ENCODE data around the gene CD36.

Gene CD36

GRCh38 chr7:80637454-80637853, 988 bp upstream of the CD36 start:
- no peaks in the 10 kb centered on the region for H3K27me3 ChIP-seq (ENCODE audit: insufficient read depth, low read length)
- H3K27ac ChIP-seq (ENCODE audit: low read depth, low read length) = no peak overlapping the region
- no peaks in the 10 kb centered on the region for H3K36me3 ChIP-seq (ENCODE audit: insufficient read depth, low read length)
- peaks cover 30% of the 10 kb centered on the region for H3K4me1 ChIP-seq (ENCODE audit: control insufficient read depth, insufficient read depth, low read length, unreplicated experiment)
- no peak overlapping the region for H3K4me3 ChIP-seq (ENCODE audit: low read depth, low read length)
- H2AFZ ChIP-seq (ENCODE audit: low read length, unreplicated experiment) = no peak overlapping the region
- no peaks in the 10 kb centered on the region for H3K79me2 ChIP-seq (ENCODE audit: control insufficient read depth, insufficient read depth, low read length, unreplicated experiment)

- Histone ChIP-seq H3K4me1 (ENCODE audit: control insufficient read depth, insufficient read depth, low read length, unreplicated experiment) (peaks cover 27% of the 10 kb centered on the region), H3K79me2 (ENCODE audit: control insufficient read depth, insufficient read depth, low read length, unreplicated experiment) (no peaks in the 10 kb centered on the region), H3K27me3 (ENCODE audit: insufficient read depth, low read length) (no peaks in the 10 kb centered on the region), H2AFZ (ENCODE audit: low read length, unreplicated experiment) (no peak overlapping the region), H3K36me3 (ENCODE audit: insufficient read depth, low read length) (no peaks in the 10 kb centered on the region), H3K4me3 (ENCODE audit: low read depth, low read length) (no peak overlapping the region), H3K27ac (ENCODE audit: low read depth, low read length) (no peak overlapping the region)
These were observed 569 bp downstream of the CD36 start for GRCh38 chr7:80639011-80639410.

- Histone ChIP-seq H3K4me1 (ENCODE audit: control insufficient read depth, insufficient read depth, low read length, unreplicated experiment) (peaks cover 14% of the 10 kb centered on the region), H3K27ac (ENCODE audit: low read depth, low read length) (no peak overlapping the region), H3K36me3 (ENCODE audit: insufficient read depth, low read length) (no peaks in the 10 kb centered on the region), H3K4me3 (ENCODE audit: low read depth, low read length) (no peak overlapping the region), H3K27me3 (ENCODE audit: insufficient read depth, low read length) (no peaks in the 10 kb centered on the region), H2AFZ (ENCODE audit: low read length, unreplicated experiment) (no peak overlapping the region), H3K79me2 (ENCODE audit: control insufficient read depth, insufficient read depth, low read length, unreplicated experiment) (no peaks in the 10 kb centered on the region)
These were observed 2.4 kb downstream of the CD36 start for GRCh38 chr7:80640846-80641245.

GRCh38 chr7:80641548-80641947, 3.1 kb downstream of the CD36 start:
- H3K79me2 ChIP-seq (ENCODE audit: control insufficient read depth, insufficient read depth, low read length, unreplicated experiment) = no peaks in the 10 kb centered on the region
- H3K27me3 ChIP-seq (ENCODE audit: insufficient read depth, low read length) = no peaks in the 10 kb centered on the region
- H3K4me3 ChIP-seq (ENCODE audit: low read depth, low read length) = no peak overlapping the region
- no peak overlapping the region for H3K27ac ChIP-seq (ENCODE audit: low read depth, low read length)
- no peaks in the 10 kb centered on the region for H3K36me3 ChIP-seq (ENCODE audit: insufficient read depth, low read length)
- no peak overlapping the region for H2AFZ ChIP-seq (ENCODE audit: low read length, unreplicated experiment)
- H3K4me1 ChIP-seq (ENCODE audit: control insufficient read depth, insufficient read depth, low read length, unreplicated experiment) = peaks cover 12% of the 10 kb centered on the region

GRCh38 chr7:80642871-80643270, 4.4 kb downstream of the CD36 start:
- peaks cover 12% of the 10 kb centered on the region for H3K4me1 ChIP-seq (ENCODE audit: control insufficient read depth, insufficient read depth, low read length, unreplicated experiment)
- no peaks in the 10 kb centered on the region for H3K36me3 ChIP-seq (ENCODE audit: insufficient read depth, low read length)
- no peak overlapping the region for H2AFZ ChIP-seq (ENCODE audit: low read length, unreplicated experiment)
- no peaks in the 10 kb centered on the region for H3K27me3 ChIP-seq (ENCODE audit: insufficient read depth, low read length)
- no peak overlapping the region for H3K27ac ChIP-seq (ENCODE audit: low read depth, low read length)
- H3K79me2 ChIP-seq (ENCODE audit: control insufficient read depth, insufficient read depth, low read length, unreplicated experiment) = no peaks in the 10 kb centered on the region
- no peak overlapping the region for H3K4me3 ChIP-seq (ENCODE audit: low read depth, low read length)

GRCh38 chr7:80643336-80643915, 5.0 kb downstream of the CD36 start:
- H3K4me1 ChIP-seq (ENCODE audit: control insufficient read depth, insufficient read depth, low read length, unreplicated experiment) = peaks cover 12% of the 10 kb centered on the region
- no peaks in the 10 kb centered on the region for H3K79me2 ChIP-seq (ENCODE audit: control insufficient read depth, insufficient read depth, low read length, unreplicated experiment)
- no peak overlapping the region for H2AFZ ChIP-seq (ENCODE audit: low read length, unreplicated experiment)
- no peaks in the 10 kb centered on the region for H3K27me3 ChIP-seq (ENCODE audit: insufficient read depth, low read length)
- no peak overlapping the region for H3K4me3 ChIP-seq (ENCODE audit: low read depth, low read length)
- H3K27ac ChIP-seq (ENCODE audit: low read depth, low read length) = no peak overlapping the region
- H3K36me3 ChIP-seq (ENCODE audit: insufficient read depth, low read length) = no peaks in the 10 kb centered on the region

GRCh38 chr7:80644054-80644453, 5.6 kb downstream of the CD36 start:
- Histone ChIP-seq H3K79me2 (ENCODE audit: control insufficient read depth, insufficient read depth, low read length, unreplicated experiment) (no peaks in the 10 kb centered on the region), H2AFZ (ENCODE audit: low read length, unreplicated experiment) (no peak overlapping the region), H3K27me3 (ENCODE audit: insufficient read depth, low read length) (no peaks in the 10 kb centered on the region), H3K4me1 (ENCODE audit: control insufficient read depth, insufficient read depth, low read length, unreplicated experiment) (peaks cover 12% of the 10 kb centered on the region), H3K27ac (ENCODE audit: low read depth, low read length) (no peak overlapping the region), H3K36me3 (ENCODE audit: insufficient read depth, low read length) (no peaks in the 10 kb centered on the region), H3K4me3 (ENCODE audit: low read depth, low read length) (no peak overlapping the region)

- no peaks in the 10 kb centered on the region for H3K36me3 ChIP-seq (ENCODE audit: insufficient read depth, low read length)
- no peak overlapping the region for H3K4me3 ChIP-seq (ENCODE audit: low read depth, low read length)
- no peaks in the 10 kb centered on the region for H3K27me3 ChIP-seq (ENCODE audit: insufficient read depth, low read length)
- H3K79me2 ChIP-seq (ENCODE audit: control insufficient read depth, insufficient read depth, low read length, unreplicated experiment) = no peaks in the 10 kb centered on the region
- peak overlapping the region; percentile 24 for H2AFZ ChIP-seq (ENCODE audit: low read length, unreplicated experiment)
- H3K4me1 ChIP-seq (ENCODE audit: control insufficient read depth, insufficient read depth, low read length, unreplicated experiment) = peaks cover 3% of the 10 kb centered on the region
- no peak overlapping the region for H3K27ac ChIP-seq (ENCODE audit: low read depth, low read length)
These were observed 7.8 kb downstream of the CD36 start for GRCh38 chr7:80646083-80646865.

GRCh38 chr7:80647436-80647835, 9.0 kb downstream of the CD36 start:
- Histone ChIP-seq H3K4me1 (ENCODE audit: control insufficient read depth, insufficient read depth, low read length, unreplicated experiment) (no peaks in the 10 kb centered on the region), H3K27me3 (ENCODE audit: insufficient read depth, low read length) (no peaks in the 10 kb centered on the region), H3K27ac (ENCODE audit: low read depth, low read length) (no peak overlapping the region), H3K36me3 (ENCODE audit: insufficient read depth, low read length) (no peaks in the 10 kb centered on the region), H3K4me3 (ENCODE audit: low read depth, low read length) (no peak overlapping the region), H2AFZ (ENCODE audit: low read length, unreplicated experiment) (no peak overlapping the region), H3K79me2 (ENCODE audit: control insufficient read depth, insufficient read depth, low read length, unreplicated experiment) (no peaks in the 10 kb centered on the region)

- Histone ChIP-seq H3K36me3 (ENCODE audit: insufficient read depth, low read length) (no peaks in the 10 kb centered on the region), H3K4me3 (ENCODE audit: low read depth, low read length) (no peak overlapping the region), H3K27me3 (ENCODE audit: insufficient read depth, low read length) (no peaks in the 10 kb centered on the region), H2AFZ (ENCODE audit: low read length, unreplicated experiment) (no peak overlapping the region), H3K27ac (ENCODE audit: low read depth, low read length) (no peak overlapping the region), H3K4me1 (ENCODE audit: control insufficient read depth, insufficient read depth, low read length, unreplicated experiment) (no peaks in the 10 kb centered on the region), H3K79me2 (ENCODE audit: control insufficient read depth, insufficient read depth, low read length, unreplicated experiment) (no peaks in the 10 kb centered on the region)
These were observed 9.7 kb downstream of the CD36 start for GRCh38 chr7:80648031-80648600.

GRCh38 chr7:80649011-80649410, 10.6 kb downstream of the CD36 start:
- Histone ChIP-seq H3K79me2 (ENCODE audit: control insufficient read depth, insufficient read depth, low read length, unreplicated experiment) (no peaks in the 10 kb centered on the region), H3K27ac (ENCODE audit: low read depth, low read length) (no peak overlapping the region), H3K27me3 (ENCODE audit: insufficient read depth, low read length) (no peaks in the 10 kb centered on the region), H3K4me3 (ENCODE audit: low read depth, low read length) (no peak overlapping the region), H3K4me1 (ENCODE audit: control insufficient read depth, insufficient read depth, low read length, unreplicated experiment) (no peaks in the 10 kb centered on the region), H2AFZ (ENCODE audit: low read length, unreplicated experiment) (no peak overlapping the region), H3K36me3 (ENCODE audit: insufficient read depth, low read length) (no peaks in the 10 kb centered on the region)

All from ACC112 (cell line).